GM19372 (cell line): Measurements from ENCODE around the gene GOLGA6L1.
"Not testable (repeated sequence)": the region's sequence is repeated elsewhere in the genome, so short reads cannot be mapped to it uniquely, and the experiment has no call there.

Source experiments
- ATAC-seq: cut with Tn5 transposase; IDR thresholded peaks from one replicate; pipeline ENCODE4 v1.9.1; 2021; ENCODE audit warnings: mild to moderate bottlenecking, low read depth, moderate library complexity; ENCODE audit not compliant: unreplicated experiment

GOLGA6L1 gene, protein sequence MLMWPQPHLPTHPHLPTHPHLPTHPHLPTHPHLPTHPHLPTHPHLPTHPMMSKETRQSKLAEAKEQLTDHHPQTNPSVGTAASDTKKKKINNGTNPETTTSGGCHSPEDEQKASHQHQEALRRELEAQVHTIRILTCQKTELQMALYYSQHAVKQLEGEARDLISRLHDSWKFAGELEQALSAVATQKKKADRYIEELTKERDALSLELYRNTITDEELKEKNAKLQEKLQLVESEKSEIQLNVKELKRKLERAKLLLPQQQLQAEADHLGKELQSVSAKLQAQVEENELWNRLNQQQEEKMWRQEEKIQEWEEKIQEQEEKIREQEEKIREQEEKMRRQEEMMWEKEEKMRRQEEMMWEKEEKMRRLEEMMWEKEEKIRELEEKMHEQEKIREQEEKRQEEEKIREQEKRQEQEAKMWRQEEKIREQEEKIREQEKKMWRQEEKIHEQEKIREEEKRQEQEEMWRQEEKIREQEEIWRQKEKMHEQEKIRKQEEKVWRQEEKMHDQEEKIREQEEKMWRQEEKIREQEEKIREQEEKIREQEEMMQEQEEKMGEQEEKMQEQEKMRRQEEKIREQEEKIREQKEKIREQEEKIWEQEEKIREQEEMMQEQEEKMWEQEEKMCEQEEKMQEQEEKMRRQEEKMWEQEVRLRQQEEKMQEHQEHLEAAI

GRCh38 chr15:23136722-23137121, at the start of gene GOLGA6L1:
Gene GOLGA6L1, minus strand, starts transcription at chr15:23136822. Its CDS starts 91 bp downstream, at chr15:23136731.
- ATAC-seq = not testable (repeated sequence)

DNA sequence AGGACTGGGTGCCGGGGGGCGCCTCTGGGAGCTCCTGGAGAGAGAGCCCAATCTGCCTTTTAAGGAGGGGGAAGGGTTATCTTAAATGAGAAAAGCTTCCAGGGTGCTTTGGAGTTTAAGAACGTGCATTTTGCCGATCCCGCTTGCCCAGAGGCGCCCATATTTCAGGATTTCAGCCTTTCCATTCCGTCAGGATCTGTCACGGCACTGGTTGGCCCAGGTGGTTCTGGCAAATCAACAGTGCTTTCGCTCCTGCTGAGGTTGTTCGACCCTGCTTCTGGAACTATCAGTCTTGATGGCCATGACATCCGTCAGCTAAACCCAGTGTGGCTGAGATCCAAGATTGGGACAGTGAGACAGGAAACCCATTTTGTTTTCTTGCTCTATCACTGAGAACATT, 44.6 kb upstream of the GOLGA6L1 start:
- not testable (repeated sequence) for ATAC-seq

DNA sequence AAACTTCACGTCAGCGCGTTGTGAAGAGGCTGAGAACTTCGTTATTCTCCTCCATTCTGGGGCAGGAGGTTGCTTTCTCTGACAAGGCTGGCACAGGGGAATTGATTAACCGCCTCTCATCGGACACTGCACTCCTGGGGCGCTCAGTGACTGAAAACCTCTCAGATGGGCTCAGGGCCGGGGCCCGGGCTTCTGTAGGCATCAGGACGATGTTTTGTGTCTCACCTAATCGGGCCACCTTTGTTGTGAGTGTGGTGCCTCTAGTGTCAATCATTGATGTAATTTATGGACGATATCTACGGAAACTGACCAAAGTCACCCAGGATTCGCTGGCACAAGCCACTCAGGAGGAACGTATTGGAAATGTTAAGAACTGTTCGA, 43.9 kb upstream of the GOLGA6L1 start:
- not testable (repeated sequence) for ATAC-seq

GRCh38 chr15:23179768-23180546, 43.3 kb upstream of the GOLGA6L1 start:
- ATAC-seq = not testable (repeated sequence)

DNA sequence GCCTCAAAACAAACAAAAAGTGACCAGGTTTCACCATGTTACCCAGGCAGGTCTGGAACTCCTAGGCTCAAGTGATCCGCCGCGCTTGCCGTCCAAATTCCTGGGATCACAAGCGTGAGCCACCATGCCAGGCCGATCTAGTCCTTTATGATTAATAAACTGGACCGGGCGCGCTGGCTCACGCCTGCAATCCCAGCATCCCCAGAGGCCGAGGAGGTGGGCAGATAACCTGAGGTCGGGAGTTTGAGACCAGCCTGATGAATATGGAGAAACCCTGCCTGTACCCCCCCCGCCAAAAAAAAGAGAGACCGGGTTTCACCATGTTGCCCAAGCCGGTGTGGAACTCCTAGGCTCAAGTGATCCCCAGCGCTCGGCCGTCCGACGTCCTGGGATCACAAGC, 40.1 kb upstream of the GOLGA6L1 start:
- ATAC-seq = not testable (repeated sequence)

GRCh38 chr15:23175606-23176005, 39.0 kb upstream of the GOLGA6L1 start:
- ATAC-seq = not testable (repeated sequence)

DNA sequence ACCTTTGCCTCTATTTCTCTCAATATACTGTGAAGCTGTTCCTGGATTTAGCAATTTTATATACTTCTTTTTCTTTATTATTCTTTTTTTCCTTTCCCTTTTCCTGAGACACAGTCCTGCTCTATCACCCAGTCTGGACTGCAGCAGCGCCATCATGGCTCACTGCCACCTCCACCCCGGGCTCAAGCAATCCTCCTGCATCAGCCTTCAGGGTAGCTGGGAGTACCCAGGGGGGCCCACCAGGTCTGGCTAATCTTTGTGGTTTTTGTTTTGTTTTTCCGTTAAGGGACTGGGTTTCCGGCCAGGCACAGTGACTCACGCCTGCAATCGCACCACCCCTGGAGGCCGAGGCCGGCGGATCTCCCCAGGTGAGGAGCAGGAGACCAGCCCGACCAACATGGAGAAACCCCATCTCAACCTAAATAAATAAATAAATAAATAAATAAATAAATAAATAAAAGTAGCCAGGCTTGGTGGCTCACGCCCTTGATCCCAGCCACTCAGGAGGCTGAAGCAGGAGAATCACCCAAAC, 38.1 kb upstream of the GOLGA6L1 start:
- not testable (repeated sequence) for ATAC-seq

DNA sequence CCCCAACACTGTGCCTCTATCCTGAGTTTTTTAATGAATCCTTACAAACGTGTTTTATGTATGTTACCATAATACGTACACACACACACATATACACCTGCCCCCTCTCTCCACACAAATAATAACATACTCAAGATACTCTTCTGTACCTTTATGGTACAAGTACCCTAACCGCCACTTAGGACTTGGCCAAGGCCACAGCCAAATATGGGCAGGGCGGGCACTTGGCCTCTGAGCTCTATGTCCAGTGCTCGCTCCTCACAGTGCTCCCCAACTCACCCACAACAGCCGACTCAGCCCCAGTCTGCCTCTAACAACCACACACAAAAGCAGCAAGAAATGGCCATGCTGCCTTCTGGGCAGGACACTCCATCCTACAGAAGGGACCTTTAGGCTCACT, 3.8 kb downstream of the GOLGA6L1 start:
- not testable (repeated sequence) for ATAC-seq

DNA sequence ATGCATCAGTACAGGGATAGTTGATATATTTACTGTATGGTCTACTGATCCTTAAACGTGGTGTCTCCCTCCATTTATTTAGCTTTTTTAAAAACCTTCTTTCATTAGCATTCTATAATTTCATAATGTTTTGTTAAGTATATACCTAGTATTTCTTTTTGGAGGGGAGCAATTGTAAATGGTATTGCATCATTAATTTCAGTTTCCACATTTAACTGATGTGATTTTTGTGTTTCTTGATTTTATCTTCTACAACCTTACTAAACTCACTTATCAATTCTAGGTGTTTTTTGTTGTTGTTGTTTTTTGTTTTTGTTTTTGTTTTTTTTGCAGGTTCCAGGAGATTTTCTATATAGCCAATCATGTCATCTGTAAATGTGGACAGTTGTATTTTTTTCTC, 18.4 kb downstream of the GOLGA6L1 start:
- no peak for ATAC-seq

DNA sequence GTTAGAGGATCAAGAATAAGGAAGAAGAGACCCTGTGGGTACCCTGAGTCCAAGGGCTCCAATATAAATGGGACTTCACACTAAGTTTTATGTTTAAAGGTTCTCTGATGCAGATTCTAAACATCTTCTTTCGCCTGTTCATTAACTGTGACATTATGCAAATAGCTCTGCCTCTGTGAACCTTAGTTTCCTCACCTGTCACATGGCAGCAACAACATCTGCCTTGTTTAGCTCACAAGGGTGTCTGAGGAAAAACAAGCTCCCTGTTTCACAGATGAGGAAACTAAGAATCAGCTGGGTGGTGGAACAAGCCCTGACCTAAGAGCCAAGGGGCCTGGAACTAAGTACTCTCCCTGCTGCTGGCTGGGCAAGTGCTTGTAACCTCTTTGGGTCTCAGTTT, 40.8 kb downstream of the GOLGA6L1 start:
- ATAC-seq = no peak

DNA sequence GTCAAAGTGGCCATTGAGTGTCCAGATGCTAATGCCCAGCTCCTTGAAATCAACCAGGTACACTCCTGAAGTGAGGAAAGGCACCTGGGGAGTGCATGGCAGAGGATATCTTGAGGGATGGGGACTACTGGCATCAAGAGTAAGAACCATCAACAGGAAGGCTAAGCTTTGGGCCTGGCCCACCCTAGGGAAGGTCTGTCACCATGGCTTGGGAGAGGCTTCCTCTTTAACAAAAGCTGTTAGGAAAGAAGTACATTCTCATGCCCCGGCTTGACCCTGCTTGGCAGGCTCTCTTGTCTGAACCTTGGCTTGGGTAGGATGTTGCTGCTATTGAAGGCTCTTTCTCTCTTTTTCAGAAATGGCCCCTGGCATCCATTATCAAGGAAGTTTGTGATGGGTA, 53.5 kb downstream of the GOLGA6L1 start:
- ATAC-seq = no peak

DNA sequence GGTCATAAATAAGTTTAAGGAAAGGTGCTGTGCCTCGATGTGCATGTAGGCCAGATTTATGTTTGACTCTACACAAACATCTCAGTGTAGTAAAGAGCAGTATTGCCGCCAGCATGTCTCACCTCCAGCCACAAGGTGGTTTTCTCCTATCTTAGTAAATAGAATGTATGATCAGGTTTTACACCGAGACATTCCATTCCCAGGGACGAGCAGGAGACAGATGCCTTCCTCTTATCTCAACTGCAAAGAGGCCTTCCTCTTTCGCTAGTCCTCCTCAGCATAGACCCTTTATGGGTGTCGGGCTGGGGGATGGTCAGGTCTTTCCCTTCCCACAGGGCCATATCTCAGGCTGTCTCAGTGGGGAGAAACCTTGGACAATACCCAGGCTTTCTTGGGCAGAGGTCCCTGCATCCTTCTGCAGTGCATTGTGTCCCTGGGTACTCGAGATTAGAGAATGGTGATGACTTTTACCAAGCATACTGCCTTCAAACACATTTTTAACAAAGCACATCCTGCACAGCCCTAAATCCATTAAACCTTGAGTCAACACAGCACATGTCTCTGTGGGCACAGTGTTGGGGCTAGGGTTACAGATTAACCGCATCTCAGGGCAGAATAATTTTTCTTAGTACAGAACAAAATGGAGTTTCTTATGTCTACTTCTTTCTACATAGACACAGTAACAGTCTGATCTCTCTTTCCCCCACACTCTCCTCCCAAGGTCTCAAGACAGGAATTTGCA, 54.5 kb downstream of the GOLGA6L1 start:
- ATAC-seq = not testable (repeated sequence)

DNA sequence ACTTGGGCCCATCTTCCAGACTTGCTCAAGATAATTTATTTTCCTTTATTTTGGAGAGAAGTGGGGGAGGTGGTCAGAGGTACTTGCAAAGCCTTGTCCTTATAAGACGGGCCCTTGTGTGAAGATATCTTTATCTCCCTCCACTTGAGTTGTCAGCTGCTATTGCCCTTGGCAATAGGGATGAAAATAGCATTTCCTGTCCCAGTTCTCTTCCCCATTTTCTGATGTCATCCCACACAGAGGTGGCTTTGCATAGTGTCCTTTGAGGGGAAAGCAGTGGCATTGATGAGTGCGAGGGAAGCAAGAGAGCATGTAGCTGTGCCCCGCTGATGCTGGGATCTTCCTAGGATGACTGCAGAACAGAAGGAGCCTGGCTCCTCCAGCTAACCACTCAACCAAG, 55.4 kb downstream of the GOLGA6L1 start:
- no peak for ATAC-seq

DNA sequence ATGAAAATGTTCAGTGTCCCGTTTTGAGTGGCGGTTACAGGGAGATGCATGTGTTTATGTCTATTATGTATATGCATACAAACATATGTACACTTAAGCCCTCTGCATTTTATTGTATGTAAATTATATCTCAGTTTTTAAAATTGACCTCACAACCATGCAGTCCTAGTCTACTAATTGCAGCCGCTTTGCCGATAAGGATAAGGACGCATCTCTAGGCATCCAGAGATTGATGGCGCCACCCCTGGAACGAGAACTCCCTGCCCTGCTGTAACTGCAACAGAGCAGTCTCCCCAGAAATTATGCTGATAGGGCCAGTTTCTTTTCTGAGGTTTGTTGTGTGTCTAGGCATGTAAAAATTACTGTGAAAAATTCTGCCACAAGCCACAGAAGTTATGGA, 56.9 kb downstream of the GOLGA6L1 start:
- ATAC-seq = no peak
